Measurements from ENCODE around the gene IFI30. TPM values are rescaled to one million over a fixed set of nuclear protein-coding genes. Genes with fewer than 3 reads are reported as not detected.

Gene IFI30
- total RNA-seq, 1 donor from 2014 or later, result 255 TPM

DNA sequence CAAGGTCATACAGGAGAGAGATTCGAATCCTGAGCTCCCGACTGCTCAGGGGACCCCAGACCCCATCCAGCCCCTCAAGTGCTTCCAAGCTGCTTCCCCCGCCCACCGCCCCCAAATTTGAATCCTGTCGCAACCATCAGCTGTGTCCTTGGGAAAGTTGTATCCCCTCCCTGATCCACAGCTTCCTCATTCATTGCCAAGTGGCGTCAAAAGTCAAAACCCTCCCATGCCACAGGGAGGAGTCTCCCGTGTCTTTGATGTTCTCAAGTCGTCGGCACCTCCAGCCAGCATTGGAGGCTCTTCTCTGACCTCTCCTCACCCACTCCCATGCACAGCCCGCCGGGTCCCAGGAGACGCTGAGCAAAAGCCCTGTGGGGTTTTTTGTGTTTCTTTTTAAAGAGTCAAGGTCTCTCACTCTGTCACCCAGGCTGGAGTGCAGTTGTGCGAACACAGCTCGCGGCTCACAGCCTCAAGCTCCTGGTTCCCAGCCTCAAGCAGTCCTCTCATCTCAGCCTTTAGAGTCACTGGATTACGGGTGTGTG lies 2.8 kb upstream of the IFI30 start:
- ChIA-PET CTCF (interaction anchor here (0.7 to 1.7 kb wide), 9 partner anchors 9 to 218 kb away, joined by 3 to 11 read pairs (median 3); no protein-coding TSS in a partner anchor), POLR2A (interaction anchor here (0.5 to 11.9 kb wide), 24 partner anchors 10 to 751 kb away, joined by 3 to 437 read pairs (median 5); partner anchors contain the start of genes JUND, MPV17L2, PIK3R2 and RAB3A)
- TF ChIP-seq, protein P1, sequence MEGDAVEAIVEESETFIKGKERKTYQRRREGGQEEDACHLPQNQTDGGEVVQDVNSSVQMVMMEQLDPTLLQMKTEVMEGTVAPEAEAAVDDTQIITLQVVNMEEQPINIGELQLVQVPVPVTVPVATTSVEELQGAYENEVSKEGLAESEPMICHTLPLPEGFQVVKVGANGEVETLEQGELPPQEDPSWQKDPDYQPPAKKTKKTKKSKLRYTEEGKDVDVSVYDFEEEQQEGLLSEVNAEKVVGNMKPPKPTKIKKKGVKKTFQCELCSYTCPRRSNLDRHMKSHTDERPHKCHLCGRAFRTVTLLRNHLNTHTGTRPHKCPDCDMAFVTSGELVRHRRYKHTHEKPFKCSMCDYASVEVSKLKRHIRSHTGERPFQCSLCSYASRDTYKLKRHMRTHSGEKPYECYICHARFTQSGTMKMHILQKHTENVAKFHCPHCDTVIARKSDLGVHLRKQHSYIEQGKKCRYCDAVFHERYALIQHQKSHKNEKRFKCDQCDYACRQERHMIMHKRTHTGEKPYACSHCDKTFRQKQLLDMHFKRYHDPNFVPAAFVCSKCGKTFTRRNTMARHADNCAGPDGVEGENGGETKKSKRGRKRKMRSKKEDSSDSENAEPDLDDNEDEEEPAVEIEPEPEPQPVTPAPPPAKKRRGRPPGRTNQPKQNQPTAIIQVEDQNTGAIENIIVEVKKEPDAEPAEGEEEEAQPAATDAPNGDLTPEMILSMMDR (IDR thresholded peaks at IDR 0.05), result no peak
- Mint-ChIP-seq H3K27me3 (no peaks in the 10 kb centered on the region), H3K9me3 (no peaks in the 10 kb centered on the region), H3K4me3 (peak overlapping the region; percentile 75), H3K27ac (peak overlapping the region; percentile 92), H3K36me3 (ENCODE audit: low read depth) (peaks cover 42% of the 10 kb centered on the region), H3K4me1 (peaks cover 74% of the 10 kb centered on the region)
- intact Hi-C loops (cut with micrococcal nuclease), result loop anchor here (5.0 to 10.0 kb wide), 4 partner anchors 73 to 646 kb away; partner anchors contain the start of genes ELL and MAST3
- DNase-seq (peak; percentile 62), ATAC-seq (ENCODE audit: low read depth) (peak; percentile 23)

GRCh38 chr19:18171605-18172327 lies 1.8 kb upstream of the IFI30 start:
- peak overlapping the region; percentile 92 for H3K27ac Mint-ChIP-seq
- H3K4me3 Mint-ChIP-seq, result peak overlapping the region; percentile 75
- DNase-seq (no peak), ATAC-seq (ENCODE audit: low read depth) (no peak)
- intact Hi-C loops (cut with micrococcal nuclease), result loop anchor here (5.0 to 10.0 kb wide), 4 partner anchors 74 to 647 kb away; partner anchors contain the start of genes ELL and MAST3
- no peaks in the 10 kb centered on the region for H3K27me3 Mint-ChIP-seq
- CTCF ChIA-PET, result interaction anchor here (0.6 to 1.7 kb wide), 7 partner anchors 10 to 1400 kb away, joined by 3 to 11 read pairs (median 3); no protein-coding TSS in a partner anchor
- TF ChIP-seq, protein P1 (IDR thresholded peaks at IDR 0.05), result no peak
- H3K9me3 Mint-ChIP-seq, result no peaks in the 10 kb centered on the region
- H3K4me1 Mint-ChIP-seq, result peaks cover 82% of the 10 kb centered on the region
- peaks cover 41% of the 10 kb centered on the region for H3K36me3 Mint-ChIP-seq (ENCODE audit: low read depth)
- POLR2A ChIA-PET, result interaction anchor here (0.6 to 11.9 kb wide), 16 partner anchors 11 to 420 kb away, joined by 3 to 437 read pairs (median 6); partner anchors contain the start of genes JUND, MPV17L2, PIK3R2 and RAB3A

DNA sequence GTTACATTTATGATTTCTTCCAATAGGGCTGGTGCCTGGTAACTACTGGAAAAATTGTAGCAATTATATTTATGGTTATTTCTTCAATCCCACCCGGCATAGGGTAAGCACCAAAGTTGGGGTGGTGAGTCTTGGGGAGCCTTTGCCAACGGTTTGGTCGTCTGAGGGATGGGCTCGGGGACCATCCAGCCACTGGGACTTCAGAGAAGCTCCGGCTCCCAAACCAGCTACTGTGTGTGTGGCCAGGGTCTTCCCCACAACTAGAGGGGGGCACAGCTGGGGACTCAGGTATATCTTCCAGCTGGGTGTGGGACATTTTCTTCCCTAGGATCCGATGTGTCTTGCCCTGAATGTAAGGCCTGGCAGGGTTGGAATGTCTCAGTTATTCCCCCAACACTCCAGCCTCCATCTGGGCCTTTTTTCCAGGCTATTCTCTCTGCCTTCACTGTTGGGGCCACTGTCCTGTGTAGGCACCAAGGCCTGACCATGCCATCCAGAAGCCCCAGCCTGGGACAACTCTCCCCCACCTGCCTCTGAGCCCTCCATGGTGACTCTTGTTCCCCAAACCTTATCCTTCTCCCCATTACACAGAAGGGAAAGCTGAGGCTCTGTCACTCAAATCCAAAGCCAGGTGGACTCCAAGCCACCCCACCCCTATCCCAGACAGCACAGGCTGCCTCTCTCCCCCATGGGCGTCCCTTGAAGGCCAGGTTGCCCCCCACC lies 1.1 kb upstream of the IFI30 start:
- DNase-seq (no peak), ATAC-seq (ENCODE audit: low read depth) (no peak)
- intact Hi-C loops (cut with micrococcal nuclease), result loop anchor here (1.0 to 10.0 kb wide), 9 partner anchors 9 to 648 kb away; partner anchors contain the start of genes ELL, JUND, MAST3 and PIK3R2
- POLR2A ChIA-PET, result interaction anchor here (0.6 to 11.9 kb wide), 14 partner anchors 13 to 418 kb away, joined by 3 to 437 read pairs (median 5); partner anchors contain the start of genes ARRDC2, JUND, MPV17L2 and PIK3R2
- CTCF ChIA-PET, result interaction anchor here (0.6 to 1.5 kb wide), 4 partner anchors 8 to 1401 kb away, joined by 3 to 8 read pairs (median 3); no protein-coding TSS in a partner anchor
- Mint-ChIP-seq H3K27me3 (no peaks in the 10 kb centered on the region), H3K36me3 (ENCODE audit: low read depth) (peaks cover 41% of the 10 kb centered on the region), H3K9me3 (no peaks in the 10 kb centered on the region), H3K4me3 (peak overlapping the region; percentile 94), H3K4me1 (peaks cover 90% of the 10 kb centered on the region), H3K27ac (peak overlapping the region; percentile 92)
- TF ChIP-seq, protein P1 (IDR thresholded peaks at IDR 0.05), result no peak

GRCh38 chr19:18173054-18173571 lies 500 bp upstream of the IFI30 start:
- ChIA-PET CTCF (interaction anchor here (1.0 to 1.5 kb wide), 2 partner anchors 9 to 19 kb away, joined by 3 to 8 read pairs; no protein-coding TSS in a partner anchor), POLR2A (interaction anchor here (0.6 to 11.9 kb wide), 13 partner anchors 13 to 419 kb away, joined by 3 to 437 read pairs (median 5); partner anchors contain the start of genes ARRDC2, JUND, MPV17L2 and PIK3R2)
- Mint-ChIP-seq H3K27me3 (no peaks in the 10 kb centered on the region), H3K4me1 (peaks cover 91% of the 10 kb centered on the region), H3K9me3 (no peaks in the 10 kb centered on the region), H3K27ac (peak overlapping the region; percentile 92), H3K4me3 (peak overlapping the region; percentile 94), H3K36me3 (ENCODE audit: low read depth) (peaks cover 43% of the 10 kb centered on the region)
- DNase-seq (peak; percentile 66), ATAC-seq (ENCODE audit: low read depth) (peak; percentile 27)
- TF ChIP-seq, protein P1 (IDR thresholded peaks at IDR 0.05), result no peak
- intact Hi-C loops (cut with micrococcal nuclease), result loop anchor here (1.0 to 10.0 kb wide), 9 partner anchors 8 to 648 kb away; partner anchors contain the start of genes ELL, JUND, MAST3 and PIK3R2
